Muscle of leg (tissue), 11 donors: Measurements from ENCODE around the gene C2CD2. TPM values are rescaled to one million over a fixed set of nuclear protein-coding genes. Genes with fewer than 3 reads are reported as not detected.

Experiments
- DNase-seq: peaks from one replicate; pipeline ENCODE4 v3.0.0; 2013
- H3K27ac ChIP-seq: one replicate; pipeline ENCODE4 v1.5.1; 2013; ENCODE audit warnings: mild to moderate bottlenecking, low read length, control low read depth
- H3K27me3 ChIP-seq: one replicate; pipeline ENCODE4 v1.6.1; 2013; ENCODE audit warnings: low read length; ENCODE audit not compliant: control insufficient read depth, insufficient read depth
- H3K36me3 ChIP-seq: one replicate; pipeline ENCODE4 v1.6.1; 2013; ENCODE audit warnings: low read length; ENCODE audit not compliant: control insufficient read depth, insufficient read depth
- H3K4me1 ChIP-seq: one replicate; pipeline ENCODE4 v1.6.1; 2013; ENCODE audit warnings: low read length; ENCODE audit not compliant: control insufficient read depth, insufficient read depth
- H3K4me3 ChIP-seq: one replicate; pipeline ENCODE4 v1.5.1; 2013; ENCODE audit warnings: low read length, control low read depth
- H3K9me3 ChIP-seq: replicated peaks from 2 replicates; pipeline ENCODE4 v1.6.1; 2013; ENCODE audit warnings: low read depth, low read length; ENCODE audit not compliant: control insufficient read depth
- WGBS: methylation state at CpG from one replicate; pipeline ENCODE4 v1.1.5; 2013; ENCODE audit warnings: missing lambda C conversion rate; ENCODE audit not compliant: insufficient coverage; 5-methylcytosine and 5-hydroxymethylcytosine counted together
- polyA plus RNA-seq, 8 donors: library from polyadenylated mRNA; unstranded; fragments of 120-200 nt; gene quantifications; one replicate each; pipeline versions ENCODE4 v1.2.1 to v1.2.3, GENCODE V29; 2013; ENCODE audit warnings: inconsistent platforms in 1 of 8, low replicate concordance in 1 of 8; ENCODE audit not compliant: insufficient read length in 8 of 8, insufficient read depth in 1 of 8
- total RNA-seq: library from RNA; stranded (reverse); fragments of 120-200 nt; gene quantifications from one replicate; pipeline ENCODE4 v1.2.4, GENCODE V29; 2013

Gene C2CD2
- total and polyA plus RNA-seq, 9 donors = 7.2 to 11.2 (median 8.9) TPM

DNA sequence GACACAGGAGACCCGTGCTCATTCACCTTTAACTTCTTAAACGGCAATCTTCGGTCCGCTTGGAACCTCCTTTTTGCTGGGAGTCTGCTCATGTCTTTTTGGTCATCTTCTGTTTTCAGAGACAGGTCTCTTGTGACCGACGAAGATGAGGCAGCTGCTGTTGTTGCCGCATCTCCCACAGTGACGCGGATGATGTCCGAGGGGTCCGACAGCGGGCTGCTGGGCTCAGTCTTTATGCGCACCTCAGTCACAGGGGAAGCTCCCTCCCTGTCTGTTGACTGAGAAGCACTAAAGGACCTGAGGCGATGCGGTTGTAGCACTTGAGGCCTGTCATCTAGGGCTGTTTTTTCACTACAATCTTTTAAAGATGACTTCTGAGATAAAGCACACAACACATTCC is 38.8 kb upstream of the C2CD2 start:
- H3K27me3 ChIP-seq = no peaks in the 10 kb centered on the region
- peaks cover 9% of the 10 kb centered on the region for H3K9me3 ChIP-seq
- H3K36me3 ChIP-seq = peaks cover 43% of the 10 kb centered on the region
- no peak overlapping the region for H3K27ac ChIP-seq
- no peak overlapping the region for H3K4me3 ChIP-seq
- no peaks in the 10 kb centered on the region for H3K4me1 ChIP-seq
- DNase-seq = no peak
- WGBS = 95% methylated on average over 13 of the region's 15 CpGs

GRCh38 chr21:41991659-41992058 is 37.8 kb upstream of the C2CD2 start:
- H3K27me3 ChIP-seq = no peaks in the 10 kb centered on the region
- H3K4me3 ChIP-seq = no peak overlapping the region
- H3K9me3 ChIP-seq = peaks cover 9% of the 10 kb centered on the region
- H3K27ac ChIP-seq = no peak overlapping the region
- no peak for DNase-seq
- no peaks in the 10 kb centered on the region for H3K4me1 ChIP-seq
- peaks cover 38% of the 10 kb centered on the region for H3K36me3 ChIP-seq
- WGBS = 96% methylated on average over 7 of the region's 16 CpGs

DNA sequence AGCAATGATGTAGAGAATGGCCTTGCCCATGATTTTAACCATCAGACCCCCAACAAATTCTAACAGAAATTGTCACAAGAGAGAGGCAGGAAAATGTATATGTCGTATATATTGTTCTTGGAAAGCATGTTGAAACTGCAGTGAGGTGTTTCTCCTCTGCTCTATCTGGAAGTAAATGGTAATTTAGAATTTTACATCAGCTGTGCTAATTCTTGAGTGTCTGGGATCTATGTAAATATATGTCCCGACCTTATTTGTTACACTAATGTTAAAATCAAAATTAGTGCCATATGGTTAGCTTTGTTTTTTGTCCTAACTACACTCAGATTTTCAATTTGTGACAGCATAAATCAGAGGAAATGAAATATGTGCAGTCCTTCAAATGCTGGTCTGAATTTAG is 35.9 kb upstream of the C2CD2 start:
- no peaks in the 10 kb centered on the region for H3K27me3 ChIP-seq
- H3K4me3 ChIP-seq = no peak overlapping the region
- no CpG with 5 or more reads among the region's 2 CpGs for WGBS
- H3K4me1 ChIP-seq = no peaks in the 10 kb centered on the region
- peaks cover 30% of the 10 kb centered on the region for H3K36me3 ChIP-seq
- DNase-seq = no peak
- H3K9me3 ChIP-seq = no peaks in the 10 kb centered on the region
- H3K27ac ChIP-seq = no peak overlapping the region

GRCh38 chr21:41987310-41987709 is 33.5 kb upstream of the C2CD2 start:
- DNase-seq = no peak
- H3K9me3 ChIP-seq = no peaks in the 10 kb centered on the region
- no peaks in the 10 kb centered on the region for H3K4me1 ChIP-seq
- no peak overlapping the region for H3K27ac ChIP-seq
- peaks cover 16% of the 10 kb centered on the region for H3K36me3 ChIP-seq
- no peaks in the 10 kb centered on the region for H3K27me3 ChIP-seq
- no CpG with 5 or more reads among the region's 3 CpGs for WGBS
- no peak overlapping the region for H3K4me3 ChIP-seq

- WGBS = 83% methylated on average over 1 of the region's 6 CpGs
These were observed 32.0 kb upstream of the C2CD2 start for GRCh38 chr21:41985662-41986416.

DNA sequence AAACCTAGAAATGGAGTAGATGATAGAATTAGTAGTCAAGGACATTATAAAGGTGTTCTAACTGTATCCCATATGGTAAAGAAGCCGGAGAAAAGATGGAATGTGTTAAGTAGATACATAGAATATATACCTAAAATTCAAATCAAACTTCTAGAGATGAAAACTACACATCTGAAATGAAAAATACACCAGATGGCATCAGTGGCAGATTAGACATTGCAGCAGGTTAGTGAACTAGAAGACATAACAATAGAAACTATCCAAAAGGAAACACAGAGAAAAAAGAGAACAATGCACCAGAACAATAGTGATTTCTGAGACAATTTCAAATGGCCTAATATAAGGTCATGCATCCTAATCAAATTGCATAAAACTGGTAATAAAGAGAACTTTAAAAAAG is 29.4 kb upstream of the C2CD2 start:
- no peak for DNase-seq

More at GRCh38 chr21:41985662-41986416, 32.0 kb upstream of the C2CD2 start:
- H3K9me3 ChIP-seq = no peaks in the 10 kb centered on the region
- peaks cover 2% of the 10 kb centered on the region for H3K36me3 ChIP-seq
- H3K27me3 ChIP-seq = no peaks in the 10 kb centered on the region
- H3K27ac ChIP-seq = no peak overlapping the region
- H3K4me3 ChIP-seq = no peak overlapping the region
- H3K4me1 ChIP-seq = no peaks in the 10 kb centered on the region
- no peak for DNase-seq

DNA sequence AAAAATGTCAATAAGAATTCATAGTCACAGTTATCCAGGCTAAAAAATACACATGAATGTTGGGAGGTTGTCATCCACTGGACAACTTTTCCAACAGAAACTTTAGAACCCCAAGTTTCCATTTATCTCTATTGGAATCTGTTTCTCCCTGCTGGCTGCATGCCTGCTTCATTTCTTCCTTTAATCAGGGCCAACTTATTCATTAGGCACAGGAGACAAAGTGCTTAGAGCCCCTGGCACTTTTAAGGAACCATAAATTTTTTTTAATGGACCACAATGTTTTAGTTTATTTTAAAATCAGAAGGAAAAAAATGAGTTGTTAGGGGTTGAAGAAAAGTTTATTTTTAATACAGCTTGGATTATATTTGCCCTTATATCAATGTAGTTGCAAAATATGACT is 26.7 kb upstream of the C2CD2 start:
- DNase-seq = no peak
- H3K4me1 ChIP-seq = no peaks in the 10 kb centered on the region
- peaks cover 2% of the 10 kb centered on the region for H3K9me3 ChIP-seq
- H3K4me3 ChIP-seq = no peak overlapping the region
- H3K27ac ChIP-seq = no peak overlapping the region
- H3K27me3 ChIP-seq = no peaks in the 10 kb centered on the region
- no peaks in the 10 kb centered on the region for H3K36me3 ChIP-seq

More for the DNA sequence above, 29.4 kb upstream of the C2CD2 start:
- no peaks in the 10 kb centered on the region for H3K36me3 ChIP-seq
- no CpG with 5 or more reads among the region's 1 CpG for WGBS
- H3K4me3 ChIP-seq = no peak overlapping the region
- H3K9me3 ChIP-seq = peaks cover 2% of the 10 kb centered on the region
- H3K27ac ChIP-seq = no peak overlapping the region
- no peaks in the 10 kb centered on the region for H3K4me1 ChIP-seq
- no peaks in the 10 kb centered on the region for H3K27me3 ChIP-seq

GRCh38 chr21:41979751-41980369 is 26.0 kb upstream of the C2CD2 start:
- no peaks in the 10 kb centered on the region for H3K4me1 ChIP-seq
- no peak for DNase-seq

GRCh38 chr21:41979335-41979734 is 25.5 kb upstream of the C2CD2 start:
- Histone ChIP-seq H3K4me1 (peaks cover 2% of the 10 kb centered on the region), H3K9me3 (peaks cover 2% of the 10 kb centered on the region), H3K27me3 (no peaks in the 10 kb centered on the region), H3K36me3 (no peaks in the 10 kb centered on the region), H3K27ac (no peak overlapping the region), H3K4me3 (no peak overlapping the region)
- 81% methylated on average over 3 of the region's 4 CpGs for WGBS
- no peak for DNase-seq

More at GRCh38 chr21:41979751-41980369, 26.0 kb upstream of the C2CD2 start:
- Histone ChIP-seq H3K9me3 (peaks cover 2% of the 10 kb centered on the region), H3K36me3 (no peaks in the 10 kb centered on the region), H3K4me3 (no peak overlapping the region), H3K27ac (no peak overlapping the region), H3K27me3 (no peaks in the 10 kb centered on the region)
- 67% methylated on average over 2 of the region's 7 CpGs for WGBS

GRCh38 chr21:41977034-41977950 is 23.5 kb upstream of the C2CD2 start:
- Histone ChIP-seq H3K4me1 (peaks cover 7% of the 10 kb centered on the region), H3K9me3 (peaks cover 2% of the 10 kb centered on the region), H3K27ac (no peak overlapping the region), H3K36me3 (no peaks in the 10 kb centered on the region), H3K4me3 (no peak overlapping the region), H3K27me3 (no peaks in the 10 kb centered on the region)
- WGBS = 85% methylated on average over 12 of the region's 17 CpGs
- no peak for DNase-seq
